Thyroid gland (tissue), 4 donors: ENCODE results near the gene ATP6V0E2.

Source experiments
- POLR2A ChIP-seq, 2 donors: fragments of 450-650 bp; IDR thresholded peaks; one replicate each; pipeline ENCODE4 v1.6.1; 2017; ENCODE audit warnings: antibody characterized with exemption in 2 of 2, mild to moderate bottlenecking in 2 of 2, moderate library complexity in 1 of 2
- TF ChIP-seq, protein P1 (sequence below), 6 experiments: fragments of 200-600 bp in 3 of 6; fragments of 450-650 bp in 3 of 6; sonication (generic) in 3 of 6; IDR thresholded peaks; one replicate each; pipeline ENCODE4 v1.5.1; 2016 to 2019; ENCODE audit warnings: antibody characterized with exemption in 6 of 6, mild to moderate bottlenecking in 2 of 6, inconsistent platforms in 1 of 6, moderate library complexity in 1 of 6

DNA sequence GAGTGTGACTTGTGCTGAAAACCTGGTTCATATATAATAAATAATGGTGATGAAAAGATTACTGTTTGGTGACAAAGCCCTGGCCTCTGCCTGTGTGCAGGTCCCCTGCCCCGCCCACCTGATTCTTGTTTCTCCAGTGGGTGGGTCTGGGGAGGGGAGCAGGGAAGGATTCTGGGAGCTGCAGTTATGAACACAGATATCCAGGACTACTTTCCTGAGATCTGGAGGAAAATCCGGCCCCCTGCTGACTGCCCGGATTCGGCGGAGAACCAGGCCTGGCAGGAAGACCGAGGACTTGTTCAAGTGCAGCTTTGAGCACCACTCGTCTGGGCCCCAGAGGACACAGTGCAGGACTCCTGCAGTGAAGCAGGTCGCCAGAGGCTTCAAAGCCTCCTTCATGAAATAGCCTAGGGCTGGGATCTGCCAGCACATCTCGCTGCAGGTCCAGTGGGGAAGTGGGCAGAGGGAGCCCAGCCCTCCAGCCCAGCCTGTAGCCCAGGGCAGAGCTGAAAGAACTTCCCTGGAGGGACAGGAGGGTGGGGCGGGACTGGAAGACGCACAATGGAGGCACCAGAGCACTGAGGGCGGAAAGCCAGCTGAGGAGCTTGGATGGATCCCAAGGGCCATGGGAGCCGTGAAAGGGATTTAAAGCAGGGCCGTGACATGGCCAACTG is 7.0 kb downstream of the ATP6V0E2 start:
- TF ChIP-seq, protein P1, sequence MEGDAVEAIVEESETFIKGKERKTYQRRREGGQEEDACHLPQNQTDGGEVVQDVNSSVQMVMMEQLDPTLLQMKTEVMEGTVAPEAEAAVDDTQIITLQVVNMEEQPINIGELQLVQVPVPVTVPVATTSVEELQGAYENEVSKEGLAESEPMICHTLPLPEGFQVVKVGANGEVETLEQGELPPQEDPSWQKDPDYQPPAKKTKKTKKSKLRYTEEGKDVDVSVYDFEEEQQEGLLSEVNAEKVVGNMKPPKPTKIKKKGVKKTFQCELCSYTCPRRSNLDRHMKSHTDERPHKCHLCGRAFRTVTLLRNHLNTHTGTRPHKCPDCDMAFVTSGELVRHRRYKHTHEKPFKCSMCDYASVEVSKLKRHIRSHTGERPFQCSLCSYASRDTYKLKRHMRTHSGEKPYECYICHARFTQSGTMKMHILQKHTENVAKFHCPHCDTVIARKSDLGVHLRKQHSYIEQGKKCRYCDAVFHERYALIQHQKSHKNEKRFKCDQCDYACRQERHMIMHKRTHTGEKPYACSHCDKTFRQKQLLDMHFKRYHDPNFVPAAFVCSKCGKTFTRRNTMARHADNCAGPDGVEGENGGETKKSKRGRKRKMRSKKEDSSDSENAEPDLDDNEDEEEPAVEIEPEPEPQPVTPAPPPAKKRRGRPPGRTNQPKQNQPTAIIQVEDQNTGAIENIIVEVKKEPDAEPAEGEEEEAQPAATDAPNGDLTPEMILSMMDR (IDR thresholded peaks at IDR 0.05): peak in 2 of 6 experiments; percentile 21 to 36
- peak in 1 of 2 donors; percentile 45 for TF ChIP-seq POLR2A (IDR thresholded peaks at IDR 0.05)
